Neuronal stem cell (in vitro differentiated cells): ENCODE data around the gene RNF38.
A peak's percentile ranks its signal among the peaks of the same experiment; 100 is the strongest.

Experiments
- DNase-seq: peaks from one replicate; pipeline ENCODE4 v3.0.0-alpha.2; 2013; ENCODE audit warnings: low spot score
- H2AFZ ChIP-seq: one replicate; pipeline ENCODE4 v1.6.1; 2013; ENCODE audit warnings: mild to moderate bottlenecking, low read length, inconsistent platforms
- H2AK5ac ChIP-seq: 2 replicates; pipeline ENCODE4 v1.6.1; 2013; ENCODE audit warnings: low read depth, mild to moderate bottlenecking, inconsistent platforms, low read length, moderate library complexity, mixed read lengths
- H2BK120ac ChIP-seq: 2 replicates; pipeline ENCODE4 v1.6.1; 2013; ENCODE audit warnings: low read depth, mild to moderate bottlenecking, inconsistent platforms, low read length, moderate library complexity, mixed read lengths
- H2BK12ac ChIP-seq: one replicate; pipeline ENCODE4 v1.6.1; 2013; ENCODE audit warnings: low read length, inconsistent platforms
- H2BK15ac ChIP-seq: 2 replicates; pipeline ENCODE4 v1.6.1; 2013; ENCODE audit warnings: mild to moderate bottlenecking, low read length, inconsistent platforms, mixed read lengths
- H2BK5ac ChIP-seq: one replicate; pipeline ENCODE4 v1.6.1; 2013; ENCODE audit warnings: inconsistent platforms, mild to moderate bottlenecking, low read length, moderate library complexity
- H3K14ac ChIP-seq: one replicate; pipeline ENCODE4 v1.6.1; 2013; ENCODE audit warnings: low read length, inconsistent platforms
- H3K18ac ChIP-seq: 2 replicates; pipeline ENCODE4 v1.6.1; 2013; ENCODE audit warnings: low read length, inconsistent platforms
- H3K23ac ChIP-seq: 2 replicates; pipeline ENCODE4 v1.6.1; 2013; ENCODE audit warnings: low read depth, mild to moderate bottlenecking, mixed read lengths, low read length, inconsistent platforms; ENCODE audit not compliant: poor library complexity
- H3K27ac ChIP-seq: replicated peaks from 3 replicates; pipeline ENCODE4 v1.5.1; 2013; ENCODE audit warnings: low read length, inconsistent platforms
- H3K27me3 ChIP-seq, 3 experiments: 2 replicates each; pipeline ENCODE4 v1.6.1; 2013; ENCODE audit warnings: low read length in 3 of 3, mild to moderate bottlenecking in 2 of 3, inconsistent platforms in 1 of 3, low read depth in 1 of 3, mixed read lengths in 1 of 3, moderate library complexity in 1 of 3; ENCODE audit not compliant: control insufficient read depth in 3 of 3, insufficient read depth in 3 of 3
- H3K36me3 ChIP-seq, 2 donors: replicated peaks in 1 of 2; 2 replicates each; pipeline ENCODE4 v1.6.1; 2013; ENCODE audit warnings: low read length in 2 of 2; ENCODE audit not compliant: control insufficient read depth in 2 of 2, insufficient read depth in 2 of 2
- H3K4ac ChIP-seq: 2 replicates; pipeline ENCODE4 v1.6.1; 2013; ENCODE audit warnings: inconsistent platforms, mild to moderate bottlenecking, low read length, moderate library complexity
- H3K4me1 ChIP-seq, 2 donors: 1 replicate in 1 of 2; 2 replicates in 1 of 2; pipeline ENCODE4 v1.6.1; 2013; ENCODE audit warnings: low read length in 2 of 2, low read depth in 1 of 2; ENCODE audit not compliant: control insufficient read depth in 2 of 2, insufficient read depth in 1 of 2
- H3K4me2 ChIP-seq: one replicate; pipeline ENCODE4 v1.6.1; 2013; ENCODE audit warnings: mild to moderate bottlenecking, low read length, inconsistent platforms; ENCODE audit not compliant: insufficient read depth, poor library complexity, severe bottlenecking
- H3K4me3 ChIP-seq, 2 donors: 2 replicates each; pipeline ENCODE4 v1.5.1; 2013; ENCODE audit warnings: low read length in 2 of 2, mild to moderate bottlenecking in 2 of 2, inconsistent platforms in 1 of 2, moderate library complexity in 1 of 2
- H3K79me1 ChIP-seq: one replicate; pipeline ENCODE4 v1.6.1; 2013; ENCODE audit warnings: low read depth, mild to moderate bottlenecking, inconsistent platforms, low read length, moderate library complexity
- H3K9ac ChIP-seq: one replicate; pipeline ENCODE4 v1.6.1; 2013; ENCODE audit warnings: mild to moderate bottlenecking, low read depth, low read length, inconsistent platforms; ENCODE audit not compliant: poor library complexity
- H3K9me3 ChIP-seq, 2 donors: replicated peaks in 1 of 2; 2 replicates each; pipeline versions ENCODE3 to v1.6.1; 2013; ENCODE audit warnings: low read length in 2 of 2, mild to moderate bottlenecking in 2 of 2, inconsistent platforms in 1 of 2, low read depth in 1 of 2, mixed read lengths in 1 of 2, moderate library complexity in 1 of 2; ENCODE audit not compliant: control insufficient read depth in 2 of 2, insufficient read depth in 1 of 2
- H4K8ac ChIP-seq: one replicate; pipeline ENCODE4 v1.6.1; 2013; ENCODE audit warnings: low read depth, mild to moderate bottlenecking, inconsistent platforms, low read length, moderate library complexity
- H4K91ac ChIP-seq: one replicate; pipeline ENCODE4 v1.6.1; 2013; ENCODE audit warnings: low read length, low read depth, mild to moderate bottlenecking, inconsistent platforms; ENCODE audit not compliant: poor library complexity
- WGBS, 2 donors: extraction: QIAGEN DNeasy Blood & Tissue Kit; methylation state at CpG; one replicate each; pipeline ENCODE4 v1.1.7; 2013; ENCODE audit warnings: missing lambda C conversion rate in 2 of 2, mixed read lengths in 1 of 2; ENCODE audit not compliant: insufficient read length in 2 of 2, insufficient replicate concordance in 1 of 2; ENCODE audit errors: extremely low coverage in 2 of 2; 5-methylcytosine and 5-hydroxymethylcytosine counted together

The RNF38 gene

DNA sequence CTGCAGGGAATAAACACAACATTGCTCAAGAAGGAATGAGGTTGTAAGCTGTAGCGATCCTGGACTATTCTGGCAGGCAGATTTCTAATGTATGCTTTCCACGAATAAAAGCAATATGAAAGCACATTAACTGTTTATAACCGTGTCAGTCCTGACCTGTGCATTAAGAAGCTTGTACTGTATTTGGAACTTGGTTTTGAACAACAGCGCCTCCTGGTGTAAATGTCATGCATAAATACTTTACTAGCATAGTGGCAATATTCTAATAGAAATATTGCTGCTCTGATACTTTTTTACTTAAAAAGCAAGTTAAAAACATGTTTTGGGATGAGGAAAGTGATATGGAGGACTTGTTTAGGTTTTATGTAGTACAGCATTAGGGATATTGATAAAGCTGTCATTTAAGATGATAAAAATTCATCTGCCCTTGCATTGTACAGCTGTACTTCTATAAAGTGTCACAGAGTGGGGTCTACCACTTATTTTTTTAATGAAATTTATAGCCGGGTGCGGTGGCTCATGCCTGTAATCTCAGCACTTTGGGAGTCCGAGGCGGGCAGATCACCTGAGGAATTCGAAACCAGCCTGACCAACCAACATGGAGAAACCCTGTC, 71.2 kb downstream of the RNF38 start:
- WGBS, 2 donors = no CpG with 5 or more reads among the region's 9 CpGs

DNA sequence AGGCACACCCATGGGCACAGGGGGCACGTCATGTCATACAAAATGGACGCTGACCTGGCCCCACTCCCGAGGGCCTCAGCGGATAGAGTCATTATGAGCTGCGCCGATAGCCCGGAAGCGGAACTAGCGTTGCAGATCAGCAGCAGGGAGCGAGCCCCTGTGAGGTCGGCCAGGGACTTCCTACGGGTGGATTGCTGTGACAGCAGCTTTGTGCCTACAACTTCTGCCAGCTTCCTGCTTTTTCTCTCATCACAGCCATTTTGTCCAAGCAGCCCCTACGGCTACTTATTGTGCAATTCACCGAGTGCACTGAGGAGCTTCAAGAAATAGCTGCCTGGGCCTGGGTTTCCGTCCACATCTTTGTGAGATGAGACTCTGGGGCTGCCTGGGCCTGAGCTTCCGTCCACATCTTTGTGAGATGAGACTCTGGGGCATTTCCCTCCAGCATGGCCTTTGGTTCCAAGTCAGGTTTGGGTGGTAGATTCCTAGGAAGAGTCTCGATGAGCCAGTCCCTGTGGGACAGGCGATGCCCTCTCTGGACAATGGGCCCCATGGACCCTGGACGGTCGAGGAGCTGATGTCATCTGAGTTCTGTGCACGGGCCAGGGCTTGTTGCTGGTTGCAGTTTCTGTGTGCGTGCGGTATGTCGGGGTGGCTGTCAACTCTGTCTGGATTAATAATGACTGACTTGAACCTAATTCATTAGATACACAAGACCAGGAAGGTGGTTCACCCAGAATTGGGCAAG, 74.8 kb downstream of the RNF38 start:
- no peaks in the 10 kb centered on the region for H3K79me1 ChIP-seq
- no peaks in the 10 kb centered on the region for H3K9me3 ChIP-seq
- no peak overlapping the region for H3K4me3 ChIP-seq
- H4K91ac ChIP-seq = no peak overlapping the region
- H2AFZ ChIP-seq = peak overlapping the region; percentile 65
- H2AK5ac ChIP-seq = no peak overlapping the region
- no peaks in the 10 kb centered on the region for H3K36me3 ChIP-seq
- no peak overlapping the region for H4K8ac ChIP-seq
- H2BK120ac ChIP-seq = no peak overlapping the region
- H2BK5ac ChIP-seq = no peak overlapping the region
- peak overlapping the region; percentile 40 for H3K18ac ChIP-seq
- no peak for DNase-seq
- no peak overlapping the region for H2BK15ac ChIP-seq
- H2BK12ac ChIP-seq = no peak overlapping the region
- H3K4me2 ChIP-seq = no peak overlapping the region
- H3K9ac ChIP-seq = no peak overlapping the region
- no peak overlapping the region for H3K27ac ChIP-seq
- H3K23ac ChIP-seq = no peak overlapping the region
- H3K4ac ChIP-seq = no peak overlapping the region
- no peak overlapping the region for H3K14ac ChIP-seq
- peaks cover 0 to 3% of the 10 kb centered on the region in 2 donors for H3K4me1 ChIP-seq
- H3K27me3 ChIP-seq = no peaks in the 10 kb centered on the region
- no CpG with 5 or more reads among the region's 24 CpGs for WGBS, 2 donors

More for the DNA sequence above, 71.2 kb downstream of the RNF38 start:
- H3K9ac ChIP-seq = no peak overlapping the region
- H3K27ac ChIP-seq = no peak overlapping the region
- H3K79me1 ChIP-seq = no peaks in the 10 kb centered on the region
- H3K18ac ChIP-seq = no peak overlapping the region
- H3K36me3 ChIP-seq = peaks cover 0 to 4% of the 10 kb centered on the region in 2 donors
- H2AFZ ChIP-seq = no peak overlapping the region
- H2BK12ac ChIP-seq = no peak overlapping the region
- no peak overlapping the region for H3K23ac ChIP-seq
- H2BK120ac ChIP-seq = no peak overlapping the region
- H4K8ac ChIP-seq = no peak overlapping the region
- no peaks in the 10 kb centered on the region for H3K9me3 ChIP-seq
- H4K91ac ChIP-seq = no peak overlapping the region
- no peak overlapping the region for H2AK5ac ChIP-seq
- H3K27me3 ChIP-seq = no peaks in the 10 kb centered on the region
- no peak overlapping the region for H3K4me2 ChIP-seq
- H3K14ac ChIP-seq = no peak overlapping the region
- peak; percentile 45 for DNase-seq
- no peak overlapping the region for H2BK5ac ChIP-seq
- H3K4ac ChIP-seq = no peak overlapping the region
- H2BK15ac ChIP-seq = no peak overlapping the region
- peaks cover 0 to 3% of the 10 kb centered on the region in 2 donors for H3K4me1 ChIP-seq
- no peak overlapping the region for H3K4me3 ChIP-seq

DNA sequence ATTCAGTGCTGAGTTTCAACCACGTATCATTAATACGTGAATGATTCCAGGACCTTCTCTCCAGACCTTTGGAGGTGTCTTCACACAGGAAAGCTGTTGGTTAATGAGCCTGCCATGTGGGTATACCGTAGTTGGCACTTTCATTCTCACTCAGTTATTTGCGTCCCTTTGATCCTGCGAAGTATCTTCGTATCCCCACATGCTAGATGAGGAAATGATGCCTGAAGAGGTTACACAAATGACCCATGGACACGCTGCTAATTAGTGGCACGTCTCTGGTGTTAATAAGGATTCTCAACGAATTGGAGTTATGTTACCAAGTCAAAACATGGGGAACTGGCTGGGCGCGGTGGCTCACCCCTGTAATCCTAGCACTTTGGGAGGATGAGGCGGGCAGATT, 76.1 kb downstream of the RNF38 start:
- H2AK5ac ChIP-seq = no peak overlapping the region

DNA sequence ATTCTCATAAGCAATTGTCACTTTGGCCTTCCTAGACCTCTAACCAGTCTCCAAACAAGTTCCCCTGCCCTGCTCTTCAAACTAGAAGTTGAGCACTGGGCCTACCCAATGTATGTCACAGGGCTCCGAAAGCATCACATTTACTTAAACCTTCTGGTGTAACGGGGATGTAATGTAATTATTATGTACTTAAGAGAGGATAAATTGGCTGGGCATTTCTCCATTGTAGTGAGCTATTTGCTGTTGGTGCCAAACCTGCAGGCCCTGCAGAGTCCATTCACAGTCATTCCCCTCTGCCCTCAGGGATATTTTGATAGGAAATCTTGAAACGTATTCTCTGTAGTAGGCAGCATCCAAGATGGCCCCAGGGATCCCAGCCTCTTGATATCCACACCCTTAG, 77.6 kb downstream of the RNF38 start:
- no peak overlapping the region for H3K4me3 ChIP-seq
- no peak overlapping the region for H2AK5ac ChIP-seq
- H3K4ac ChIP-seq = no peak overlapping the region
- no peak overlapping the region for H3K4me2 ChIP-seq
- no peak overlapping the region for H2BK15ac ChIP-seq
- H3K4me1 ChIP-seq = peaks cover 0 to 6% of the 10 kb centered on the region in 2 donors
- no peak overlapping the region for H3K9ac ChIP-seq
- no peak overlapping the region for H4K8ac ChIP-seq
- H3K14ac ChIP-seq = no peak overlapping the region
- WGBS, 2 donors = no CpG with 5 or more reads among the region's 3 CpGs
- no peak overlapping the region for H2BK5ac ChIP-seq
- H3K27ac ChIP-seq = no peak overlapping the region
- H2BK12ac ChIP-seq = no peak overlapping the region
- no peaks in the 10 kb centered on the region for H3K9me3 ChIP-seq
- H3K36me3 ChIP-seq = no peaks in the 10 kb centered on the region
- no peaks in the 10 kb centered on the region for H3K27me3 ChIP-seq
- no peak overlapping the region for H2BK120ac ChIP-seq
- no peak overlapping the region for H3K23ac ChIP-seq
- no peak overlapping the region for H4K91ac ChIP-seq
- H3K18ac ChIP-seq = no peak overlapping the region
- no peaks in the 10 kb centered on the region for H3K79me1 ChIP-seq
- H2AFZ ChIP-seq = no peak overlapping the region
- no peak for DNase-seq

More for the DNA sequence above, 76.1 kb downstream of the RNF38 start:
- Histone ChIP-seq H3K23ac (no peak overlapping the region), H3K79me1 (no peaks in the 10 kb centered on the region), H3K4ac (no peak overlapping the region), H4K91ac (no peak overlapping the region), H3K27me3 (no peaks in the 10 kb centered on the region), H2BK12ac (no peak overlapping the region), H2AFZ (no peak overlapping the region), H3K4me2 (no peak overlapping the region), H2BK15ac (no peak overlapping the region), H2BK5ac (no peak overlapping the region), H3K18ac (no peak overlapping the region), H3K4me3 (no peak overlapping the region), H2BK120ac (no peak overlapping the region), H3K9me3 (no peaks in the 10 kb centered on the region), H4K8ac (no peak overlapping the region), H3K14ac (no peak overlapping the region), H3K27ac (no peak overlapping the region), H3K36me3 (no peaks in the 10 kb centered on the region), H3K9ac (no peak overlapping the region), H3K4me1 (peaks cover 0 to 6% of the 10 kb centered on the region in 2 donors)
- no peak for DNase-seq
- WGBS, 2 donors = no CpG with 5 or more reads among the region's 12 CpGs
